Activated naive CD8-positive, alpha-beta T cell treated with anti-CD3 and anti-CD28 coated beads, Interleukin-2, amount 50 U/mL, for 16 hours (primary cell): ENCODE results near the gene NIT1.

ENCODE experiments used
- DNase-seq: peaks from one replicate; pipeline ENCODE4 v3.0.0-alpha.2; 2020; ENCODE audit warnings: low read depth, low spot score

Gene NIT1

DNA sequence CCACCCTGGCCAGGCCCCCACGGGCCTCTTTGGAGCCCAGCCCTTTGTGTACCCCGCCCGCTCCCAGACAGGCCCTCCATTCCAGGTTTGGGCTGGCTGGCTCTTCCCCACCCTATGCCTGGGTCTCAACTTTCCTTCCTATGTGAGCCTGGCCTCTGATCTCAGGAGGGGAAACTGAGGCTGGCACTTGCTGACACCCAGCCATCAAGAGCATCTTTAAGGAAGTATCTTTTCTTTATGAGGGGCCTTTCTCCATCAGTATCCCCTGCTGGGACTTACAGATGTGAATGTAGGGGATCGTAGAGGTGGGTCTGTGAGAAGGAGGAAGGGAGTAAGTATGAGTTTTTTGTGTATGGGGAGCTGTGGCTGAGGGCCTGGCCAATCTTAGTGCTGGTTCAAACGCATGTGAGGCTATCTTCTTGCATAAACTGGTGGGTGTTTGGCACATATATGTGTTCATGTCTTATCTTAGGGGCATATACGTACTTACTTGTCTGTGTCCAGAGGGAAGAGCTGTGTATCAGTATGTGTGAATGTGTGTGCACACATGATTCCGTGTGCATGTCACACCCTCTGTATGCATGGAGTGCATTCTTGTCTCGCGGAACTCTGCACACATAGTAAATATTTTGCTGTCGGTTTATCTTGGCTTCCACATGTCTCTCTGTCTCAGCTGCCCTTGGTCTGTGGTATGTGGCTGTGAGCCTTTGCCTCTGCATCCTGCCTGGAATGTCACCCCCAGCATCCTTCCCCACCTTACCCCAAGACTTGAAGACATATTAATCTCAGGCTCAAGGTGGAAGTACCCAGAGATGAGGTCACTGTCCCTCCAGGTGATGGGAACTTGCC lies 33.9 kb upstream of the NIT1 start:
- no peak for DNase-seq

DNA sequence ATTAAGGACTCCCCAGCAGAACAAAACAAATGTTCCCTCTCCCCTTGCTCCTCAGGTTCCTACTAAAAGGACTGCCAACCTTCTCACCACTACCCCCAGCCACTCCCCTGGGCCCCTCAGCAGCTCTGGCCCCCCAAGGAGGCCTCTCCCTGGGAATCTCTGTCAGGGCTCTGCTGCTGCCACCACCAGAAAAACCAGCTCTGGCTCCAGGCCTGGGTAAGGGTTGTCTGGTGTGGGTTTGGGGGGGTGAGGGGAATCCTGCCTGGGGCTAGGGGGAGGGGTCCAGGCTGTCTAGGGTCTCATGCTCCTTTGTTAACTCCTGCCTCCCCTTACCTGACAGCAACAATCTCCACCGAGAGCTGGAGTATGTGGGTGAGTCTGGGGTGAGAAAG lies 33.3 kb upstream of the NIT1 start:
- DNase-seq: no peak

DNA sequence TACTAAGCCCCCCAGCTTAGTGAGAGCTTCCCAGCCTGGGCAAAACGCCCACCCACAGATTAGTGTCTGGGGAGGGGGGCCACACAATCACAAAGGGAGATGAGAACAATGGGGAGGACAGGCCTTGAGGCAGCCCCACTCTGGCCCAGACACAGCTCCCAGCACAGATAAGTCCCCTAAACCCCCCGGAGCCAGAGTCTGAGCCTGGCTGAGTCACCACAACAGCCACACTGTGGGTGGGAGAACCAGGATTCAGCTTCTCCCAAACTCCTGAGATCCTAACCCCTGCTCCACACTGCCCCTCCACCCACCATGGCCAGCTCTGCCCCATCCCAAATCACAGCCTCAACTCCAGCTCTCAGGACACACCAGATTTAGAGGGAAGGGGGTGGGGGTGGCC lies 32.7 kb upstream of the NIT1 start:
- DNase-seq: no peak

DNA sequence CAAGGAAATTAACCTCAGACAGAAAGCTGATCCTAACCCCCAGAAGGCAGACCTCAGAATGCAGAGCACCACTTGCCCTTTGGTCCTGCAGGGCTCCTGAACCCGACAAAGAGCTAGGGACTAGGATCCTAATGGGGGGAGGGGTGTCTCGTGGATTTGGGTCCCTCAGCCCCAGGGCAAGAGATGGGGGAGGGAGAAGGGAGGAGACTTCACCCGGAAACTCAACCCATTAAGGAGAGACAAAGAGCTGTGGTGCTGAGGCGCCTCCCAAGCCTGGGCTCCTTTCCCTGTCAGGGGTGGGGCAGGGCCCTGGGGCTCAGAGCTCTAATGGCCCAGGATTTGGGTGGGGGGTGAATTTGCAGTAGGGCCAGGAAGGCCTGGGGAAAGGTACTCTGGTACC lies 31.4 kb upstream of the NIT1 start:
- no peak for DNase-seq

DNA sequence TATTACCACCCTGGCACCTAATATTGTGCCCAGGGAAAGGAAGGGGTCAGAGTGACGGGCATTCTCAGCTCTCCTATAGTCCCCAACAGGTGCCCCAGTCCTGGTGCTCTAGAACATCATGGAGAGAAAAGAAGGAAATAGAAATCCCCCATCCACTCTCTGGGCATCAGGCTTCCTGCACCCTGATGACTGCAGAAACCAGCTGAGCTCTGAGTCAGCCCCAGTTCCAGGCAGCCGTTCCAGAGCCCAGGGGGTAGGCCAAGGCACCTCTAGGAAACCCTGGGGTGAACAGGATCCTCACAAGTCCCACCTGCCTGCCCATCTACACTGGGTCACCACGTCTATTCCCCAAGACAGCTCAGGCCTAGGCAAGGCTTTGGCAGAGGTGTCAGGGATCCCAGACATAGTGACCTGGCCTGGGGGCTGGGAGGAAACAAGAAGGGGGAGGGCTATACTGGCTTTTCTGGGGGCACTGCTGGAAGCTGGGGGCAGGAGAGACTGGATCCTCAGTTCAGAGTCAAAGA lies 29.3 kb upstream of the NIT1 start:
- DNase-seq: no peak

DNA sequence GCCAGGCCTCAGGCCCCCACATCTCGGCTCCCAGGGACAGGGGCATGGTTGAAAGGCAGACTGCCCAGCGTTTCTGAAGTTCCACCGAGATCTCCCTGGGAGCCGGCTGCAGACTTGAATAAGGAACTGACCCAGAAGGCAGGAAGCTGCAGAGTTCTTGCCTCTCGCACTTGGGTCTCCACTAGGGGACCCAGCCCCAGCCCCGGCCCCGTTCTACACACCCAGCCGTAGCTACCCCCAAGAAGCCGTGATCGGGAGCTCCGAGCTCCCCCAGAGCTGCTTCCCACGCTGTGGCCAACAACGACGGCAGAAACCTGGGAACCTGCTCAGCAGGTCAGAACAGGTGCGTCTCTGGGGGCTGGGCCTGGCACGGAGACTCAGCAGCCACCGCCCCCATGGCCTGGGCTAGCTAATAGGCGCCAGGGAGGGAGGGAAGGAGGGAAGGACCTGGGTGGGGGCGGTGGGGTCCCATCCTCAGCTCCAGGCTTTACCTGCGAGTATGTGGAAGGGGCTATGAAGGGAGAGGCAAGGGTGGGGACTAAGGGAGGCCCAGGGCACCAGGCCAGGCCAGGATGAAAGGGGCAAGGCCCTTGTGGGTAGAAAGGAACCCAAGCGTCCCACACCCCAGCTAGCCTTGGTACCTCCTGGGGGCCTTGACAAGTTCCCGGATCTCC lies 28.5 kb upstream of the NIT1 start, which contains the start of gene NECTIN4:
Gene NECTIN4 (minus strand): TSS at position 308 of the 674 bp plus-strand sequence. CDS start 262 bp downstream, at position 46.
- no peak for DNase-seq

DNA sequence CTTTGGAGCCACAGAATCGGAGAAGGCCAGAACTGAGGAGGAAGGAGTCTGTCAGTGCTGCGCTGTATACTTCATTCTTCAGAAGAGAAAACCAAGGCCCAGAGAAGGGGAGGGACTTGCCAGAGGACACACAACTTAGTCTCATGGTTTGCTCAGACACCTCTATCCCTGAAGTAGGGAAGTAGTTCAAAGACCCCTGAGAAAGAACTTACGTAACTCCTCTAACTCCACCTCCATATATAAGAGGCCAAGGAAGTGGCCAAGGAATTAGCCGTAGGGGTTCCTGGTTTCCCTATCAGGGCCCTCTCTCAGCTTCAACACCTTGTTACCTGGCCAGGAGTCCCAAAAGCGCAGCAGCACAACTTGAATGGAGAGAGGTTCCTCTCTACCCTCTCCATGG lies 28.0 kb upstream of the NIT1 start:
- no peak for DNase-seq

GRCh38 chr1:161090617-161091016 lies 27.3 kb upstream of the NIT1 start:
- DNase-seq: no peak

GRCh38 chr1:161091093-161091492 lies 26.8 kb upstream of the NIT1 start:
- no peak for DNase-seq

- no peak for DNase-seq
These were observed 26.0 kb upstream of the NIT1 start for GRCh38 chr1:161091796-161092507.

- no peak for DNase-seq
These were observed 25.3 kb upstream of the NIT1 start for GRCh38 chr1:161092621-161093028.

GRCh38 chr1:161094481-161094880 lies 23.4 kb upstream of the NIT1 start:
- no peak for DNase-seq

GRCh38 chr1:161095230-161095629 lies 22.7 kb upstream of the NIT1 start:
- DNase-seq: no peak

DNA sequence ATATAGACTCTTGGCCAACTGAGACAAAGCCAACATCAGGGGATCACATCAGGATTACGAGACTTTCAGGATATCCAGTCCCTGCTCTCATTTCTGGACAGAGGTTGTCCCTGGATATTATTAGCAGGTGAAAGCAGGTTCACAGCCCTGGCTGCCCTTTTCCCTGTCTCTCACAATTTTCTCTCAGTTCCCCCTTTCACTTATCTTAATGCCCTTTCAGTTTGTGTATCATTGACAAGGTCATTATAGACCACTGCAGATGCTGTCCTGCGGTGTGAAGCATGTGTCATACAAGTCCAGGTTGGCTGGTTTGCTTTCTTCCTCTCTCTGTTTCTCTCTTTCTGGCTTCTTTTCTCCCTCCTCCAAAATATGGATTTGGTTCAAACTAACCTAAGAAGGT lies 21.9 kb upstream of the NIT1 start:
- no peak for DNase-seq

GRCh38 chr1:161096530-161096929 lies 21.4 kb upstream of the NIT1 start:
- no peak for DNase-seq

DNA sequence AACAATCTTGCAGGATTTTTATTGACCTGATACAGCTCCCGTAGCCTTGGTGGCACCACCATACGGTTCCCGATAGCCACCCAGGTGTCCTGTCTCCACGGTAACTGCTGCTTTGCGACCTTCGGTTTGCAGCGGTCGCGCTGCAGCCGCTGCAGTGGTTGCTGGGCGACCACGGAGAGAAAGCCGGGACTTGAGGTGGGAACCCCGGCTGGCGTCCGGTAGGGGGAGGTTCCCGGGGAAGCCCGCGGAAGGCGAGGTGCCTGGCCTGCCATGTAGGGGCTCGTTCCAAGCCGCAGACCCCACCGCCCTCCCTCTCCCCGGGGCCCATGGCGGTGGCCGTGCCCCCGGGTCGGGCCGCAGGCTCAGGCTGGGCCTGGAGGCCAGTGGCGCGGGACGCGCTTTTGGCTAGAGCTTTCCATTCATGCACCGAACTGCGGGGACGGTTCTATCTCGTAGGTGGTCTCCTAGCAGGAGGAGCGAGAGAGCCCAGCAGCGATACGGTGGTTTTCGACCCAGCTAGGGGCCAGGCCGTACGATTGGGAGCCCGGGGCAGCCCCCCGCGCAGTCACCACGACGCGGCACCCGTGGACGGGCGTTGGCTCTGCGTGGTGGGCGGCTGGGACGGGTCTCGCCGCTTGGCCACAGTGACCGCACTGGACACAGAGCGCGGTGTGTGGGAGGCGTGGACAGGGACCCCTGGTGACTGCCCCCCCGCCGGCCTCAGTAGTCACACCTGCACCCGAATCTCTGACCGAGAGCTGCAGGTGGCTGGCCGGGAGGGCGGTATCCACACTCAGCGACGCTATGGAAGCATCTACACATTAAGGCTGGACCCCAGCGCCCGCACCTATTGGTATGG lies 19.5 kb upstream of the NIT1 start, which contains the start of gene KLHDC9:
Gene KLHDC9 (plus strand): TSS at position 152 of the 859 bp plus-strand sequence. CDS start 175 bp downstream, at position 327.
- peak; percentile 14 for DNase-seq

- DNase-seq: no peak
These were observed 18.7 kb upstream of the NIT1 start for GRCh38 chr1:161099090-161099802.

GRCh38 chr1:161100556-161100955 lies 17.3 kb upstream of the NIT1 start:
- no peak for DNase-seq

DNA sequence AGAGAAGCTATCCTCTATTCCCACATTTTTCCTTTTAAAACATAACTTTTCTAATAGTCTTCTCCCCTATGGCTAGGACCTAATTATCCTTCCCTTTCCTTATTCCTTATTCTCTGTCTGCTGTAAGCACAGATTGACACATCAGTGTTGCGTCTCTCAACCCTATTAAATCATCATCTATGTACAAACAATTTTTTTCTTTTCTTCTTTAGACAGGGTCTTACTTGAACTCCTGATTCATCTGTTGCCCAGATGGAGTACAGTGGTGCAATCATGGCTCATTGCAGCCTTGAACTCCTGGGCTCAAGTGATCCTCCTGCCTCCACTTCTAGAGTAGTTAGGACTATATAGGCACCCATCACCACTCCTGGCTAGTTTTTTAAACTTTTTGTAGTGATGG lies 11.5 kb upstream of the NIT1 start:
- DNase-seq: no peak

GRCh38 chr1:161111117-161111516 lies 6.8 kb upstream of the NIT1 start:
- DNase-seq: no peak
